ENCODE data around the gene SLC25A38. TPM values are rescaled to one million over a fixed set of nuclear protein-coding genes. Genes with fewer than 3 reads are reported as not detected.

Gene SLC25A38
- total and polyA plus RNA-seq, 2 donors = 10.7 to 38.6 TPM

DNA sequence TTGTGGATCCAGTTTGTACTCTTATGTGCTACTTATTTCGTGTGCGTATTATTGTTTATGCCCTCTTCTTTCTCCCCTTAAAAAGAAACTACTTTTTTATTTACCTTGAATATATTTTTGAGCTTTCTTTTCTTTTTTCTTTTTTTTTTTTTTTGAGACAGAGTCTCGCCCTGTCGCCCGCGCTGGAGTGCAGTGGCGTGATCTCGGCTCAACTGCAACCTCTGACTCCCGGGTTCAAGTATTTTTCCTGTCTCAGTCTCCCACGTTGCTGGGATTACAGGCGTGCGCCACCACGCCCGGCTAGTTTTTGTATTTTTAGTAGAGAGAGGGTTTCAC is 1.5 kb downstream of the SLC25A38 start:
- Histone ChIP-seq H3K4me3 (ENCODE audit: low read depth, low read length) (peak overlapping the region; percentile 71), H3K27ac (ENCODE audit: low read depth) (no peak overlapping the region), H3K4me1 (ENCODE audit: insufficient read depth) (no peaks in the 10 kb centered on the region), H3K36me3 (ENCODE audit: insufficient read depth) (no peaks in the 10 kb centered on the region)
- WGBS = 65% methylated on average over 14 of the region's 14 CpGs
- DNase-seq (ENCODE audit: extremely low spot score) = no peak

GRCh38 chr3:39385456-39386090 is 2.4 kb downstream of the SLC25A38 start:
- Histone ChIP-seq H3K4me1 (ENCODE audit: insufficient read depth) (no peaks in the 10 kb centered on the region), H3K27ac (ENCODE audit: low read depth) (no peak overlapping the region), H3K4me3 (ENCODE audit: low read depth, low read length) (no peak overlapping the region), H3K36me3 (ENCODE audit: insufficient read depth) (no peaks in the 10 kb centered on the region)
- WGBS = 74% methylated on average over 9 of the region's 9 CpGs
- DNase-seq (ENCODE audit: extremely low spot score) = no peak

GRCh38 chr3:39386318-39386717 is 3.1 kb downstream of the SLC25A38 start:
- Histone ChIP-seq H3K4me1 (ENCODE audit: insufficient read depth) (no peaks in the 10 kb centered on the region), H3K36me3 (ENCODE audit: insufficient read depth) (no peaks in the 10 kb centered on the region), H3K4me3 (ENCODE audit: low read depth, low read length) (no peak overlapping the region), H3K27ac (ENCODE audit: low read depth) (no peak overlapping the region)
- WGBS = 76% methylated on average over 5 of the region's 5 CpGs
- DNase-seq (ENCODE audit: extremely low spot score) = no peak

- 83% methylated on average over 1 of the region's 1 CpG for WGBS
- H3K27ac ChIP-seq (ENCODE audit: low read depth) = no peak overlapping the region
- no peak for DNase-seq (ENCODE audit: extremely low spot score)
- H3K4me1 ChIP-seq (ENCODE audit: insufficient read depth) = no peaks in the 10 kb centered on the region
- no peak overlapping the region for H3K4me3 ChIP-seq (ENCODE audit: low read depth, low read length)
- H3K36me3 ChIP-seq (ENCODE audit: insufficient read depth) = peaks cover 3% of the 10 kb centered on the region
Measured at GRCh38 chr3:39387411-39387975, 4.3 kb downstream of the SLC25A38 start.

DNA sequence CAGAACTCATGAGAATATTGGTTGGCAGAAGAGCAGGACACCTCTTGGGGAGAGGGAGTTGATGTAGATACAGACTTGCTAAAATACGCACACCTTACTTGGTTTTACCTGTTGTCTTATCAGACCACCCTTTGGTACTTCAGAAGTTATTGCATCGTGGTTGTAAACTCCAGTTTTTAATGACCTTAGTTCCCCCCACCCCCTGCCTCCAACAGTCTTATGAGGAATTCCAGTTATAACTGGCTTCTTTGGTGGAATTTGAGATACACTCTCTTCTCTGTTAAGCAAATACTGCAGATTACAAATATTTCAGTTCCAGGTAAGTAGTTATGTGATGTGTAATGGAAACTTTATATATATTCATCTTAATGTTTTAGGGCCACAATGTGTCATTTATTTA is 5.0 kb downstream of the SLC25A38 start:
- WGBS = 76% methylated on average over 2 of the region's 2 CpGs
- DNase-seq (ENCODE audit: extremely low spot score) = no peak

DNA sequence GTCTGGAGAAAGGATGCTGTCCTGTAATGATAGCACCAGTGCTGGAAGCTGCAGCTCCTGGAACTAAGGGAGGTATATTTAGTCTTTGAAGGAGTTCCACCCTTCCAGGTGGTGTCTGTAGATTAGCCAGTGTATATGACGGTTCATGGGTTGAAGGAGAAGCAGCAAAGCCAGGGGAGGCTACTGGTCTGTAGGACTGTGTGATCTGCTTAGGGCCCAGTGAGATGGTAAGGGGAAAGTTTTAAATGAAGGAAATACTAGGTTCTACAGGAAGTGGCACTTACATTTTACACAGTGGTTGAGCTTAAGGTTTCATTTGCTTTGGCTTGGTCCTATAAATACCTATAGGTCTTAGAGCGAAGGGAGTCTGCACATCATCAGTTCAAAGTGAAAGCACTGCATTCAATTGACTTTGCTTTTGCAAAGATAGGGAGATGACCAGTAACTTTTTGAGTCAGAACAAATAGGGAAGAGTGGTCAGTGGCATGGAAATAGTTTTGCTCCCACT is 5.6 kb downstream of the SLC25A38 start:
- Histone ChIP-seq H3K4me3 (ENCODE audit: low read depth, low read length) (no peak overlapping the region), H3K36me3 (ENCODE audit: insufficient read depth) (peaks cover 3% of the 10 kb centered on the region), H3K4me1 (ENCODE audit: insufficient read depth) (no peaks in the 10 kb centered on the region), H3K27ac (ENCODE audit: low read depth) (no peak overlapping the region)
- no peak for DNase-seq (ENCODE audit: extremely low spot score)
- WGBS = 85% methylated on average over 2 of the region's 2 CpGs

More for the DNA sequence above, 5.0 kb downstream of the SLC25A38 start:
- H3K4me1 ChIP-seq (ENCODE audit: insufficient read depth) = no peaks in the 10 kb centered on the region
- H3K36me3 ChIP-seq (ENCODE audit: insufficient read depth) = peaks cover 3% of the 10 kb centered on the region
- no peak overlapping the region for H3K27ac ChIP-seq (ENCODE audit: low read depth)
- no peak overlapping the region for H3K4me3 ChIP-seq (ENCODE audit: low read depth, low read length)

DNA sequence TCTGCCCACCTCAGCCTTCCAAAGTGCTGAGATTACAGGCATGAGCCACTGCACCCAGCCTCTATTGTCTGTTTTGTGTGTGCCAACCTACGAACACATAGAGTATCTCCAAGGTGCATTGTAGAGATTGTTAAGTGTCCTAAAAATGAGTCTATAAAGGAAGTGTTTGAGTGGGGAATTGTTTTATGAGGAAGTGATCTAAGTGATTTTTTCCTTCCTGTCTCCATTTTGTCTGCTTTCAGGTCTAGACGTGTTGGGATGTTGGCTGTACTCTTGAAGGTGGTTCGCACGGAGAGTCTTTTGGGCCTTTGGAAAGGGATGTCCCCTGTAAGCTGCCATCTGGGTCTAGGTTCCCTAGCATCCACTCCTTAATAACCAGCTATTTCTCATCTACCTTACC is 7.0 kb downstream of the SLC25A38 start:
- Histone ChIP-seq H3K27ac (ENCODE audit: low read depth) (no peak overlapping the region), H3K4me1 (ENCODE audit: insufficient read depth) (no peaks in the 10 kb centered on the region), H3K4me3 (ENCODE audit: low read depth, low read length) (no peak overlapping the region), H3K36me3 (ENCODE audit: insufficient read depth) (peaks cover 3% of the 10 kb centered on the region)
- DNase-seq (ENCODE audit: extremely low spot score) = no peak
- WGBS = 86% methylated on average over 4 of the region's 4 CpGs

DNA sequence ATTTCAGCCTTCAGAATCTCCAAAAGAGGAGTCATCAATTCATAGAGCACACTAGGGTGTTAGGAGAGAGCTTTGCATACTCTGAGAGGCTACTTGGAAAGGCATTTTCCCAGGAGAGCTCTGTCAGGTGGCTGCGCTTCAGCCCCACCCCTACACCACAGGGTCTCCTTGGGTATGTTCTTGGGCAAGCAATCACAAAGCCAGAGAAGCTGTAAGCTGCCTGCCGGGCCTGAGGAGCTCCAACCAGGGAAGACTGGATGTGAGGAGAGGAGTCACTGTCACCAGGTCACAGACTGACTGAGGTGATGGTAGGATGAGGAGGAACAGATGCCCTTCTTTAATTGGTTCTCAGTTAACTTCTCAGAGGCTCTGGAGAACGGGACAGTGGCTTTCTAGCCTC is 13.5 kb downstream of the SLC25A38 start:
- Histone ChIP-seq H3K36me3 (ENCODE audit: insufficient read depth) (peaks cover under 1% of the 10 kb centered on the region), H3K4me1 (ENCODE audit: insufficient read depth) (no peaks in the 10 kb centered on the region), H3K27ac (ENCODE audit: low read depth) (no peak overlapping the region), H3K4me3 (ENCODE audit: low read depth, low read length) (no peak overlapping the region)
- 83% methylated on average over 3 of the region's 3 CpGs for whole genome bisulfite sequencing
- no peak for DNase-seq (ENCODE audit: extremely low spot score)

GRCh38 chr3:39398700-39399099 is 15.5 kb downstream of the SLC25A38 start:
- no peak for DNase-seq (ENCODE audit: extremely low spot score)
- no peak overlapping the region for H3K27ac ChIP-seq (ENCODE audit: low read depth)
- H3K4me1 ChIP-seq (ENCODE audit: insufficient read depth) = no peaks in the 10 kb centered on the region
- no peak overlapping the region for H3K4me3 ChIP-seq (ENCODE audit: low read depth, low read length)
- WGBS = 80% methylated on average over 4 of the region's 4 CpGs
- no peaks in the 10 kb centered on the region for H3K36me3 ChIP-seq (ENCODE audit: insufficient read depth)

DNA sequence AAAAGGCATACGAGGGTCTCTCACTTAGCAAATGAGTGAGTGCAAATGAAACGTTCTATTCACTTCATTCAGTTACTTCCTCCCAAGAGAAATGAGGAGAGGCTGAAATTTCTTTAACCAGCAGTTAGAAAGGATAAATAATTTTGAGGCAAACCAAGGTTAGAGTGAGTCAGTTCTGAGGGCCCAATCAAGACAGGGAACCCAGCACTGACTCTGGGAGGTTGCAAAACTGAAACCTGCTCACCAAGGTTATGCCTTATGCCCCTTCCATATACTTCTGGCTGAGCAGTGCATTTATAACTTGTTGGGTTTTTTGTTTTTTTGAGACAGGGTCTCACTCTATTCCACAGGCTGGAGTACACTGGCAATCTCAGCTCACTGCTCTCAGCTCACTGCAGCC is 18.8 kb downstream of the SLC25A38 start:
- Histone ChIP-seq H3K4me3 (ENCODE audit: low read depth, low read length) (no peak overlapping the region), H3K27ac (ENCODE audit: low read depth) (no peak overlapping the region), H3K36me3 (ENCODE audit: insufficient read depth) (no peaks in the 10 kb centered on the region), H3K4me1 (ENCODE audit: insufficient read depth) (no peaks in the 10 kb centered on the region)
- WGBS = 51% methylated on average over 2 of the region's 2 CpGs
- DNase-seq (ENCODE audit: extremely low spot score) = no peak

DNA sequence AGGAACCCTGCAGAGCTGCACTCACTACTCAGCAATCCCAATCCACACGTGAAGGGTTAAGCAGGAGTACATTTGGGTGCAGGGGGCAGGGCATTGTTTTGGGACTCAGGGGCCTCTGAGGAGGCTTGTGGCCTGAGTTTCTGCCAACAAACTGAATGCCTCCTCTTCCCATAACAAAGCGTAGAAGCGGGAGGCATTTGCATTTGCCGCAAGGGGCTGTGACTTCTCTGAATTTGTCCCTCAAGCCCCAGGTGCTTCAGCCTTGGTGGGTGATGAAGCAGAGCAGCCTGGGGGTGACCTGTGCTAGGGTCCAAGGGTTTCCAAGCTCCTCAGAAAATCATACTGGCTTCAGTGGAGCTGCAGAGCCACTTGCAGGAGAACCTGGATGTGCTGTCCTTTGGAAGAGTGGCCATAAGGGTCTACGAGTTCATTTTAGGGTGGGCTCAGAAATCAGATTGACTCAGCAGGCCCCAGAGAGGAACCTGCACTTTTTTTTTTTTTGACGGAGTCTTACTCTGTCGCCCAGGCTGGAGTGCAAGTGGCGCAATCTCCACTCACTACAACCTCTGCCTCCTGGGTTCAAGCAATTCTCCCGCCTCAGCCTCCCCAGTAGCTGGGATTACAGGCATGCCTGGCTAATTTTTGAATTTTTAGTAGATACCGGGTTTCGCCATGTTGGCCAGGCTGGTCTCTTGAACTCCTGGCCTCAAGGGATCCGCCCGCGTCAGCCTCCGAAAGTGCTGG is 21.9 kb downstream of the SLC25A38 start:
- no peak overlapping the region for H3K27ac ChIP-seq (ENCODE audit: low read depth)
- DNase-seq (ENCODE audit: extremely low spot score) = no peak
- 85% methylated on average over 15 of the region's 15 CpGs for WGBS
- H3K4me1 ChIP-seq (ENCODE audit: insufficient read depth) = peaks cover 1% of the 10 kb centered on the region
- H3K4me3 ChIP-seq (ENCODE audit: low read depth, low read length) = no peak overlapping the region
- no peaks in the 10 kb centered on the region for H3K36me3 ChIP-seq (ENCODE audit: insufficient read depth)

DNA sequence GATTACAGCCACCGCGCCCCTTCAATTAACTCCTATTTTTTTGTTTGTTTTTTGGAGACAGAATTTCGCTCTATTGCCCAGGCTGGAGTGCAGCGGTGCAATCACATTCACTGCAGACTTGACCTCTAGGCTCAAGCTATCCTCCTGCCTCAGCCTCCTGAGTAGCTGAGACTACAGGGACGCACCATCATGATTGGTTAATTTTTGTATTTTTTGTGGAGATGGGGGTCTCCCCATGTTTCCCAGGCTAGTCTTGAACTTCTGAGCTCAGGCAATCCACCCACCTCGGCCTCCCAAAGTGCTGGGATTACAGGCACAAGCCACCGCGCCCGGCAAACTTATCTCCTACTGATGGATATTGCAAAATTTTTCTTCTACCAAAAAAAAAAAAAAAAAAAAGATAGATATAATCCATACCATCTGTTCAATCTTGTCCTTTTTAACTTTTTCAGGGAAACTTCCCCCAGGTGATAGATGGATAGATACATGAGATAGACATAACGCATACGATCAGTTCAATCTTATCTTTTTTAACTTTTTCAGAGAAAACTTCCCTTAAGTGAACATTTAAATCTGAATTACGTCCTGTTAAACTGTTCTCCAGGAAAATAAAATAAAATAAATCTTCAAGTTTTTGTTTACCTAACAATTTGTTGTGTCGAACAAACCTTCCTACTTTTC is 22.7 kb downstream of the SLC25A38 start:
- 67% methylated on average over 13 of the region's 13 CpGs for WGBS
- Histone ChIP-seq H3K36me3 (ENCODE audit: insufficient read depth) (no peaks in the 10 kb centered on the region), H3K4me3 (ENCODE audit: low read depth, low read length) (peak overlapping the region; percentile 79), H3K27ac (ENCODE audit: low read depth) (peak overlapping the region; percentile 68), H3K4me1 (ENCODE audit: insufficient read depth) (peaks cover 1% of the 10 kb centered on the region)
- DNase-seq (ENCODE audit: extremely low spot score) = no peak

DNA sequence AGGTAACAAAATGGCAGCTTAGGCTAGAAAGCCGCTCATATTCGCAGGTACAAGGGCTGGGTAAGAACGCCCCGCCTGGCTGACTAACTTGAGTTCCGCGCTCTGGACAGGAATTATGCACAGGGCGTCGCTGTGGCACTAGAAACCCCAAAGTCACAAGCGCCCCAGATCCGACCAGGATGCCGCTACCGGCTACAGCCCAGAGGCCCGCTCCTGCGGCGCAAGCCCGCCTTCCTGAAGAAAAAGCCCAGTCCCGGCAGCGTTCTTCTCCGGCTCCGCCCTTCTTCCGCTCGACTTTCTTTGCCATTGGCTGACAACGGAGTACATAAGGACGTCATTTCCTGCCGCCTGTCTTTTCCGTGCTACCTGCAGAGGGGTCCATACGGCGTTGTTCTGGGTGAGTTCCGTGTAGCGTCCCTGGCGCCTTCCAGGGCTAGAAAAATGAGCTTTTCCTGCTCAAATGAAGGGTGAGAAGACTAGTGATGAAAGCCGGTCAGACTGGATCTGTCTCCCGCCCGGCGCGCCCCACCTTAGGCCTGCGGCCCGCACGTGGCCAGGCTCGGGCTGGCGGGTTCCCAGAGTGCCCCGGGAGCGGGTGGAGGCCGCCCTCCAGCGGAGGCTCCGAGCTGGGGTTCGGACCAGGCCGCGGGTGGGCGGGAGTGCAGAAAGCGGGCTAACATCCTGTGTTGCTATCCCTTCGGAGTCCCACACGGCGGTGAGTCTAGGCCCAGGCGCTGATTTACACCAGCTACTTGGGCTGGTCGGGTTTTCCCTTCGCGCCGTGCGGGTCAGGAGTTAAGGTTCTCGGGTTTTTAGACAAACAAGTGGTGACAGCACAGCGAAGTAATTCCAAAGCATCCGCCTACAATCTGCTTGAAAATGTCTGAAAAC is 23.4 kb downstream of the SLC25A38 start, which contains the start of gene RPSA:
RPSA (plus strand) TSS at position 353 of the 891 bp plus-strand sequence. CDS start 934 bp downstream, outside the sequence.
- peaks cover 1% of the 10 kb centered on the region for H3K4me1 ChIP-seq (ENCODE audit: insufficient read depth)
- peak; percentile 93 for DNase-seq (ENCODE audit: extremely low spot score)
- peak within 1 kb of the TSS; percentile 72 for H3K27ac ChIP-seq (ENCODE audit: low read depth)
- peak within 1 kb of the TSS; percentile 79 for H3K4me3 ChIP-seq (ENCODE audit: low read depth, low read length)
- WGBS = under 1% methylated on average over 63 of the region's 63 CpGs
- H3K36me3 ChIP-seq (ENCODE audit: insufficient read depth) = peaks cover 2% of the 10 kb centered on the region
